Stimulated activated CD8-positive, alpha-beta memory T cell treated with anti-CD3 and anti-CD28 coated beads, Interleukin-15, amount 100 ng/mL, for 4 hours (primary cell): Measurements from ENCODE around the gene NAB2.
"Not testable (repeated sequence)": the region's sequence is repeated elsewhere in the genome, so short reads cannot be mapped to it uniquely, and the experiment has no call there.

ENCODE experiments used
- DNase-seq, 2 donors: peaks; one replicate each; pipeline ENCODE4 v3.0.0-alpha.2; 2020; ENCODE audit warnings: low read depth in 2 of 2

The NAB2 gene

DNA sequence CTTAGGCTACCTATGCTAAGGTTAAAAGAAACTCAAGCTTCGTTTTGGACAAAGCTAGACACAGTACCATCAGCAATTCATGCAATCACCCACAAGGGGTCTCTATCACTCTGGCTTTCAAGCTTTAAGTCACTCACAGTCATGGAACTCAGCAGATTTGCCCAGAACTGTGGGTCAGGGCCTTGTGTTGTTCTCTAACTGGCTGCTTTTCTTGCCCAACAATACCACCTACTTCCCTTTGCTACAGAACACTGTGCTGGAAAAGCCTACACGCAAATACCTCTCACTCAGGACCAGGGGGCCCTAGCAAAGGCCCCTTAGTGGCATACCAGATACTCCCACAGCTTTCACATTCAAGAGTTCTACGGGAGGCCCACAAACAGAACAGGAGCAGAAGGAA is 19.4 kb upstream of the NAB2 start:
- DNase-seq = peak in 1 of 2 donors; percentile 19

DNA sequence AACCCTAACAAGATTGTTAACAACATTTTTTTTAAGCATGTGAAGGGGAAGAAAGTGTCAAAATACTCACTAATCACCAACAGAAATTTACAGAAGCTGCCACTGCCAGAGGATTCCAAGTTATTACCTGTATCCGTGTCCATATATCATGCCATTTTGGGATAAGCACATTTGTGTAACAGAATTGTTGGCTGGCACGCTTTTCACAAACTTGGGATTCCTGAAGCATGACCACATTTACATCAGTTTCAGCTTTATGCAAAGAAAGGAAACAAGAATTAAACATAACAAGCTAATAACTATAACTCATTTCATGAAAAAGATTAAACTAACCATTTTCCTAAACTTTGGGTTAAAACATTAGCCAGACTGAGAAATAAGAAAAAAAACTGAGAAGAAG is 16.3 kb upstream of the NAB2 start:
- no peak for DNase-seq

DNA sequence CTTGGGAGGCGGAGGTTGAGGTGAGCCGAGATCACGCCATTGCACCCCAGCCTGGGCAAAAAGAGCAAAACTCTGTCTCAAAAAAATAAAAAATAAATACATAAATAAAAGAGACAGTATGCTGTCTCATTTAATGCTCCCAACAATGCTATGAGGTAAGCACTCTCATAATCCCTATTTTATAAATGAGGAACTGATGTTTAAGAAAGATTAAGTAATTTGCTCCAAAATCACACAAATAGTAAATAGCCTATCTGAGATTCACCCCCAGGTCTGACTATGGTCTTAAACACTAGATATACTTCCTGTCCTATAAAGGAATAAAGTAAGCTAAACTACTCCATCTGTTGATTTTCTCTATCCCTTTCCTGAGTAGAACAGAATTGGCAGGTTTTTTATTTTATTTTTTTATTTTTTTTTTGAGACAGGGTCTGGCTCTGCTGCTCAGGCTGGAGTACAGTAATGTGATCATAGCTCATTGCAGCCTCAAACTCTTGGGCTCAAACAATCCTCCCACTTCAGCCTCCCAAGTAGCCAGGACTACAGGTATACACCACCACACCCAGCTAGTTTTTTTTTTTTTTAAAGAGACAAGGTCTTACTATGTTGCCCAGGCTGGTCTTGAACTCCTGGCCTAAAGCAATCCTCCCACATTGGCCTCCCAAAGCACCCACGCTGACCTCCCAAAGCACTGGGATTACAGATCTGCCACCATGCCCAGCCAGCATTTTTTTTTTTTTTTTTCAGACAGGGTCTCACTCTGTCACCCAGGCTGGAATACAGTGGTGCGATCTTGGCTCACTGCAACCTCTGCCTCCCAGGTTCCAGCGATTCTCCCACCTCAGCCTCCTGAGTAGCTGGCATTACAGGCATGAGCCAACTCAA is 15.1 kb upstream of the NAB2 start:
- not testable (repeated sequence) for DNase-seq

DNA sequence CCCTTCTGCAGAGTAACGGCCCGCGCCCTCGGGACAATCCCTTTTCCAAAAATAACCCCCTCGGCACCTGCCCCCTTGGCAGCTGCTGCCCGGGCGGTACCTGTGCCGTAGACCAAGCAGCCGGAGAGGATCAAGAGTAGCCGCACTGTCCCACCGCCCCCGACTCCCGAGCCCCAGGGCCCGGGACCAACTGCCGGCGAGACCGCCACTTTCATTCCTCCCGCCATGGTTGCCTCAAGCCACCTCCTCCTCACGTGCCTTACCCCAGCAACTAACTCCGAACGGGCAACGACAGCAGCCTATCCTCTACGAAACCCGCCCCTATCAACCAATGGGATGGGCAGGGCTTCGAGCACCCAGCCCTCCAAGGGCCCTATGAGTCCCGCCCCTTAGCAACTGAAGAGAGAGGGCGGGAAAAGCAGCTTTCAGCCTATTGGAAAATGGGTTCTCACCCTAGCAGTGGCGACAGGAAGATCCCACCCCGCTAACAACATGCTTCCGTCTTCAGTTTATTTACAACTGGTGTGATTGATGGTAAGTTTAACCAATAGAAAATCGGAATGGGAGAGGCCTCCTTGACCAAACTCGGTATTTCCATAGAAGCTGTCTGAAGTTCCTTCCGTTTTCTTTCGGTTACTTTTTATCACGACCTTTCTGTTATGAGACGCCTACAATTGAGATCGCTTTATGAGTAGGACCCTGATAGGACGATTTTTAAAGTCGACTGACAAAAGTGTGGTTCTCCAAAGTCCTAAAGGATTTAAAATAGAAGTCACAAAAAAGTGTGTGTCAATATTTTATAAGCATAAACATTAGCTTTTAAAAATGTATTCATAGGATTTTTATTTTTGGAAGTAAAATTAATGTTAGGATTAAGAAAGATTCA is 10.2 kb upstream of the NAB2 start, which contains the start of gene NEMP1:
NEMP1 (minus strand) TSS at position 273 of the 886 bp plus-strand sequence; CDS start at position 227, 46 bp downstream.
- DNase-seq = peak; percentile 89 to 96

DNA sequence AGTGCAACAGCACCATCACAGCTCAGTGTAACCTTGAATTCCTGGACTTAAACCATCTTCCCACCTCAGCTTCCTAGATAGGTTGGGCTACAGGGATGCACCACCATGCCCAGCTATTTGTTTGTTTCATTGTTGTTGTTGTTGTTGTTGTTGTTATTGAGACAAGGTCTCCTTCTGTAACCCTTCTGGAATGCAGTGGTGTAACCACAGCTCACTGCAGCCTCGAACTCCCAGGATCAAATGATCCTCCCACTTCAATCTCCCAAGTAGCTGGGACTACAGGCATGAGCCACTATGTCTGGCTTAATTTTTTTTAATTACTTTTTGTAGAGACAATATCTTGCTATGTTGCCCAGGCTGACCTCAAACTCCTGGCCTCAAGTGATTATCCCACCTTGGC is 9.1 kb upstream of the NAB2 start:
- DNase-seq = no peak

DNA sequence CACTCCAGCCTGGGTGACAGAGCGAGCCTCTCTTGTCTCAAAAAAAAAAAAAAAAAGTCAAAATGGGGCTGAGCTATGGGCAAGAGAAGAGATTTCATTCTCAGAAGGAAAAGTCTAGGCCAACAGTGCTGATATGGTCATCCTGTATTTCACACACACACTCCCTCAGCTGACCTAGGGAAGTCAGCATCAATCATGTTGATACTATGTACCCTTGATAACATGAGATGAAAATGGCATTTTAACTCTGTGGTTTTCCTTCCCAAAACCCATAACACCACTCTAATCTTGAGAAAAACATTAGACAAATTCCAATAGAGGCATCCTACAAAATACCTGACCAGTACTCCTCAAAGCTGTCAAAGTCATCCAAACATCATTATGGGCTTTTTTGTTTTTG is 8.1 kb upstream of the NAB2 start:
- DNase-seq = no peak

DNA sequence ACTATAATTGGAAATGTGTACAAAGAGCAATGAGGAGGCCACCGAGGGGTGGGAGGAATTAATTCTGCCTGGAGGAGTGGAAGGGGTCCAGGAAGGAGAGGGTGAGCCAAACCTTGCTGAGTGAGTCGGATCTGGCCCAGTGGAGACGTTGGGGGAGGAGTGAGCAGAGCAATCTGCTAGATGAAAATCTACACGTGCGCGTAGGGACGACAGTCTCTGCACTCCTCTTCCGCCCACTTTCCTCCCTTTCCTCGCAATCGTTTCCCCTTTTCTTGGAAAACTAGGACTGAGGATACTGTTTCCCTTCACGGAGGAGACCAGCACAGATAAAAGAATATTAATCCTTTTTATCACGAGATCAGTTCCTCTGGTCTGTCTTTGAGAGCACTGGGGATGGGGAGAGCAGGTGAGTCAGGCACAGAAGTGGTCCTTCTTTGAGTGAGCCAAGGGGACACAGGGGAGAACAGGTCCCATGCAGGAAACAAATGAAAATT is 2.9 kb upstream of the NAB2 start:
- DNase-seq = no peak

DNA sequence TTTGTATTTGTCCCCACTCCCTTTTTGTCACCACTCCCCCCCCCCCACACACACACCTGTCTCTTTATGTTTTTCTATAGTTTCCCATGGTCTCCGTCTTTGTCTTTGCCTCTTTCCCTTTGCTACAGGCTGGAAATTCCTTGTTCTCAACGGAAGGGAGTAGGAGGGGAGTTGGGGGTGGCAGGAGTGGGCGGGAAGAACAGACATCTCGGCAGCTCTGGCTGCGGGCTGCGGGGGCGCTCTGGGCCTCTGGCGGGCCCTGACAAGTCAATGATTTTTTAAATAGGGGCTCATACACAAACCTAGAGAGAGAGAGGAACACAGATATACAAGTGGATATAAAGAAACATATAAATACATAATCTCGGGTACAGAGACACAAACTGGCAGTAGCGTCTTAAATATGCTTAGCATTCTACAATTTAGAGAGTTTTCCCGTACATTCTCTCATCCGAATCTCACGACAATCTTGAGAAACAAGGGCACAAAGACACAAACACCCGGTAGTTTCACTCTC is 2.4 kb upstream of the NAB2 start:
- DNase-seq = peak; percentile 61 to 65

DNA sequence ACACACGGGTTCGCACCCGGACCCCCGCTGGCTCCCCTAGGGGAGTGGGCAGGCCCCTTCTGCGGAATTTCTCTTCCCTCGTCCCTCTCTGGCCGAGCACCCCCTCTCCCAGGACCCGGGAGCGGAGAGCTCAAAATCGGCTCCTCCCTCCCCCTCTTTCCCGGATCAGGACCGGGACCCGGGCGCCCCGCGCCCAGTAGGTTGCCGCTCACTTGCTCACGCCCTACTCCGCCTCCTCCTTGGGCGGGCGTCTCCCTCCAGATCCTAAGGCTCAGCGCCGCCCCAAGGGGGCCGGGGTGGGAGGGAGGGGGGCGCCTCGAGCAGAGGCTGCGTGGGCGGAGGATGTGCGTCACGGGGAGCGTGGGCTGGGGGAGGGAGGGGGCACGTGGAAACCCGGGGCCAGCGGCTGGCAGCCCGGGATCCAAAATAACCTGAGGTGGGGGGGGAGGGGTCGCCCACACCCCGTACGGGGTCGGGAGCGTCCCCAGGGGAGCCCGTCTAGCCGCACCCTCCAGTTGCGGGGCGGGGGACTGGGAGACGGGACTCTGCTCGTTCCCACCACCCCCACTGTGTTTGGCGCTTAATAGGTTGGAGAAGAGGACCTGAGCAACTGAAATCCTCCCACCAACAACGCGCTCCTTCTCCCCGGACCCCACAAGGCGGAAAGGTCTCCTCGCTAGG is 1.8 kb upstream of the NAB2 start:
- DNase-seq = peak; percentile 94

DNA sequence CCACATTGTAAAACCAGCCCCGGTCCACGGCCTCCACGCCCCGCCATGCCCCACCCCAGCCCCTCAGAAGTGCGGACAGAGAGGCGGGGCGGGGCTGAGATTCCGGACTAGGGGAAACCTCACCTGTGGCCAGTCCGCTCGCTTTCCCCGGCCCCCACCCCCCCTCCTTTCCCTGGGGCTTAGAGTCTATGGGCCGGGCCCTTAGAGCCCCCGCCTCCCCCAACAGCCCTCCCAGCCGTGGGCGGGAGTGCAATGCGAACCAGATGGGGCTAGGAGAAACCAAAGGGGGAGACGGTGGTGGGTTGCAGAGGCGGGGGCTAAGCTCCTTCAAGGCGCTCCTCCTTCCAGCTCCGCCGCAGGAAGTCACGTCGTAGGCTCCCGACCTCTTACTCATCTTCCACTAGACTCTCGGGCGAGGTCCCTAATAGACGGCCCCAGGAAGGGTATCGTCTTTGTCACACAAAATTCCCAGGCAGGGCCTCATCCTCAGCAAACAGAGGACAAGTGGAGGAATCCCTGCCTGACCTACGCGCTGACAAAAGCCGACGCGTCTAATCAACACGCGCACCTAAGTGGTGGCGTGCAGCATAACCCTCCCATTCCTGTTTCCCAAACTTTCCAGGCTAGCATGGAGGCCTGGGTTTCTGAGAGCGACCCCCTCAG is 1.1 kb upstream of the NAB2 start:
- DNase-seq = peak; percentile 83 to 89

DNA sequence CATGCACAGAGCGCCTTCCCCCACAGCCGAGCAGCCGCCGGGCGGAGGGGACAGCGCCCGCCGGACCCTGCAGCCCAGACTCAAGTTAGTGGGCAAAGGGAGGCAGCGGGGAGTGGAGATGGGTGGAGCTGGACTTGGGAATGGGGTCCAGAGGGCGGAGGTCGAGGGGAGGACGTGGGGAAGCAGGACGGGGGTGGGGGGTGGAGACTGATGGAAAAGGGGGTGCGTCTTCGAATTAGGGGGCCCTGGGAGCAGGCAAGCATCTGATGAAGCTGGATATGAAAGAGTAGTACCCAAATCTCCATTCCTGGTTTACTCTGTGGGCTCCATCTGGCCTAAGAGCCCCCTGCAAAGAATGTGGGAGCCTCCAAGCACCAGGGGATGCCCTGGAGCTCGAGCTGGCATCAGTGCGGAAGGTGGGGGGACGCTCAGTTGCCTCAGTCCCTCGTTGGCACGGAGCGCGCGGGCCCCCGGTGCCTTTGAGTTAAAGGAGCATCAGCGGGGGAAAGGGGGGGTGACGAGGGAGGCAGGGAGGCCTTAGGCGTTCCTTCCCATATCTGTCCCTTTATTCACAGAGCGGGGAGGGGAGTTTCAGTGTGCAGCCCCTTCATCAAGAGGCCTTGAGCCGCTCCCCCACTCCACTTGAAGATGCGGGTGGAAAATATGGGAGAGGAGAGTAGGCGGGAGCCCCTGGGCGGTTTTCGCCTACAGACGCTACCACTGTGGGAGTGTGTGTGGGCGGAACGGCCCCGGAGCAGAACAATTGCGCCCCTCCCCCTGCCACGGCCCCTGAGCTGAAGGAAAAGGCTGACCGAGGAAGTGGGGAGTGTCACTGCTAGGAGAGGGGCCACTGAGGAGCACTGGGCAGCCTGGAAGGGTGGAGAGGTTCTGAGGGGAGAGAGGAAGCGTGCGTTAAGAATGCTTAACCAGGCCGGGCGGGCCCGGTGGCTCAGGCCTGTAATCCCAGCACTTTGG is 644 bp downstream of the NAB2 start:
- DNase-seq = peak; percentile 38 to 42

DNA sequence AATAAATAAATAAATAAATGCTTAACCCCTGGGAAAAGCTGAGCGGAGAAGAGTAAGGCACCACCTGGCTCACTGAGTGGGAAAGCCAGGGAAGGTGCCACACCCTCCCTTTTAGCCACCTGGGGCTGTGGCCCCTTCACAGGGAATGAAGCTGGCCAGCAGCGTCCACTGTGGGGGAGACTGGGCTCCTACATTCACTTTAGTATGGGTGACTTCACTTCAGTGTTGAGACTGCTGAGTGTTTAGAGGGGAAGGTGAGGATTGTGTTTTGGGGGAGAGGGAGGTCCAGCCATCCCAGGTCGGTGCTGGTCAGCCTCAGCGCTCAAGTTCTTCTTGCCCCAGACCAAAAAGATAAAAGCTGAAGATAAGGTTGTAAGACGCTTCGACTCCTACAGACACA is 1.6 kb downstream of the NAB2 start:
- DNase-seq = no peak

DNA sequence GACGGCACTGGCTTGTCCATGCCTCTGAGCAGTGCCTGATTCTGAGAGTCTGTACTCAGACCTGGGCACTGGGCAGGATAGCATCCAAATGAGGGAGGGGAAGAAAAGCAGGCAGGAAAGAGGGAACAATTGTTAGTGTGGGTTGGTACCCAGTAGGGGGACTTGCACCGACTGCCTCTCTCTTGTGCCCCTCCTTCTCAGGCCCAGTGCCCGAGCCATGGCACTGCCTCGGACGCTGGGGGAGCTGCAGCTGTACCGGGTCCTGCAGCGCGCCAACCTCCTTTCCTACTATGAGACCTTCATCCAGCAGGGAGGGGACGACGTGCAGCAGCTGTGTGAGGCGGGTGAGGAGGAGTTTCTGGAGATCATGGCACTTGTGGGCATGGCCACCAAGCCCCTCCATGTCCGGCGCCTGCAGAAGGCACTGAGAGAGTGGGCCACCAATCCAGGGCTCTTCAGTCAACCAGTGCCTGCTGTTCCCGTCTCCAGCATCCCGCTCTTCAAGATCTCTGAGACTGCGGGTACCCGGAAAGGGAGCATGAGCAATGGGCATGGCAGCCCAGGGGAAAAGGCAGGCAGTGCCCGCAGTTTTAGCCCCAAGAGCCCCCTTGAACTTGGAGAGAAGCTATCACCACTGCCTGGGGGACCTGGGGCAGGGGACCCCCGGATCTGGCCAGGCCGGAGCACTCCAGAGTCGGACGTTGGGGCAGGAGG is 2.2 kb downstream of the NAB2 start:
- no peak for DNase-seq

DNA sequence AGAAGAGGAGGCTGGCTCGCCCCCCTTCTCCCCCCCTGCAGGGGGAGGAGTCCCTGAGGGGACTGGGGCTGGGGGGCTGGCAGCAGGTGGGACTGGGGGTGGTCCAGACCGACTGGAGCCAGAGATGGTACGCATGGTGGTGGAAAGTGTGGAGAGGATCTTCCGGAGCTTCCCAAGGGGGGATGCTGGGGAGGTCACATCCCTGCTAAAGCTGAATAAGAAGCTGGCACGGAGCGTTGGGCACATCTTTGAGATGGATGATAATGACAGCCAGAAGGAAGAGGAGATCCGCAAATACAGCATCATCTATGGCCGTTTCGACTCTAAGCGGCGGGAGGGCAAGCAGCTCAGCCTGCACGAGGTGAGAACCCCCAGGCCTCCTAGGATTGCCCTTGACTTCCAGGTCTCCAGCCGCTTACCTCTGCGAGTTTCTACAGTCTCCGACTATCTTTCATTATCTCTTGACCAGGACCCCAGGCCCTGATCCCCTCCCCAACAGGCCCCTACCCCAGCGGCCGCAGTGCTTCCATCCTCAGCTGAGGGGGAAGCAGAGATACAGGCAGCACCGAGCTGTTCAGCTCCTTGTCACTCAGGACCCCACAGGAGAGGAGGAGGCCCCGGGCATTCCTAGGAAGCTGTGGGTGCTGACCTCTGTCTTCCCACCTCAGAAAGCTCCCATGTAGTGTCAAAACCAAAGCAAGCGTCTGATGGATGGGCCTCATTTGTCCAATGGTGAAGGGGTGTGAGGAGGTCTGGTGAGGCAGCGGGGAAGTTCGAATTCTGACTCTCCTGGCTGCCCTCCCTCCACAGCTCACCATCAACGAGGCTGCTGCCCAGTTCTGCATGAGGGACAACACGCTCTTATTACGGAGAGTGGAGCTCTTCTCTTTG is 3.0 kb downstream of the NAB2 start:
- no peak for DNase-seq

DNA sequence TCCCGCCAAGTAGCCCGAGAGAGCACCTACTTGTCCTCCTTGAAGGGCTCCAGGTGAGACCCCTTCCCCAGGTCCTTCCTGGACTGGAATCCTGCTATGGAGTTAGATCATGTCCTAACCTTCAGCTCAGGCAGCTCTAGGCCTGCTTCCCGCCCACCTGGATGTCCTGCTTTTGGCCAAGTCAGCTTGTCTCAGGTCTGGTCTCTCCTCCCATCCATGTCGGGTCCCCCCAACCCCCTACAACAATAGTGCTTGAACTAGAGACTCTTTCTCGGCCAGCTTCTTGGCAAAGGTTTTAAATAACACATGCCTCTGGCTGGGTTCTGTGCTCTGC is 3.6 kb downstream of the NAB2 start:
- DNase-seq = no peak

DNA sequence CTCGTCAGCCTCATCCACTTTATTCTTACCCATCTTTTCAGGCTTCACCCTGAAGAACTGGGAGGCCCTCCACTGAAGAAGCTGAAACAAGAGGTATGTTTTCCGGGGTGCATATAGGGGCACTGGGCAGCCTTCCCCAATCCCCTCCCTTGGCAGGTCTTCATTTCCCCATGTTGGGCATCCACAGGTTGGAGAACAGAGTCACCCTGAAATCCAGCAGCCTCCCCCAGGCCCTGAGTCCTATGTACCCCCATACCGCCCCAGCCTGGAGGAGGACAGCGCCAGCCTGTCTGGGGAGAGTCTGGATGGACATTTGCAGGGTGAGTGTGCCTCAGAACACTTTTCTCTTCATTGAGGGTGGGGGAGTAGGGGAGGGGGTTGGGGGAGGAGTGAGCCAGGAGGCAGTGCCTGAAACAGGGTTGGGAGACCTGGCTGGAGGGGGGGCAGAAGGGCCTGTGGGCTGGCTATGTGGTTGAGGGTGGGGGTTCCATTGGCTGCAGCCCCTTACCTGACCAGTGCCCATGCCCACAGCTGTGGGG is 4.0 kb downstream of the NAB2 start:
- no peak for DNase-seq

DNA sequence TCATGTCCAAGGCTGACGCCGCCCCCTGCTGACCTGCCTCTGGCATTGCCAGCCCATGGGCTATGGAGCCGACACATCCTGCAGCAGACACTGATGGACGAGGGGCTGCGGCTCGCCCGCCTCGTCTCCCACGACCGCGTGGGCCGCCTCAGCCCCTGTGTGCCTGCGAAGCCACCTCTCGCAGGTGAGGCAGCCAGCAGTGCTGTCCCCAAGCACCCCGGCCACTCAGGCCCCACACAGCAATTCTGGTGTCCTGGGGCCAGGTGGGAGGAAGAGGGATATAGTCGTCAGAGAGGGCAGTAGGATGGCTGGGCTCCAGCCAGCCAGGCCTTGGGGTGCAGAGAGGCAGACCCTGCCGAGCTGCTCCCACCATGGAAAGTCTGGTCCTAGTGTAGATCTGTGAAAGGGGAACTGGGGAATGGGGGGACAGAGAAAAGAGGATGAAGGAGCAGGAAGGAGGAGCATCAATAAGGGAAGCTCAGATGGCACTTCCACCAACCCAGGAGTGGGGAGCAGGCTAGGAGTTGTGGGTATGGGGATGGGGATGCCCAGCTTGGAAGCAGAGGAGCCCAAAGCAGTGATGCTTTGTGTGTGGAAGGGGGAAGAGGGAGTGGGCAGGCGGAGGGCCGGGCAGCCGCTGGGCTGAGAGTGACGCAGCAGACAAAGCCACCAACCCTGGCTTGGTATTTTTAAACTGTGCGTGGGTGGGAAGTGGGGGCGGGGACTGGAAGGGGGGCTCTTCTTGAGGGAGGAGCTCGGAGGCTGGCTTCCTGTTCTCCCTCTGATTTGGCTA is 4.7 kb downstream of the NAB2 start:
- DNase-seq = peak; percentile 66 to 76
